Activated CD8-positive, alpha-beta T cell treated with anti-CD3 and anti-CD28 coated beads for 36 hours (primary cell): ENCODE results near the gene FKBP5. TPM values are rescaled to one million over a fixed set of nuclear protein-coding genes. Genes with fewer than 3 reads are reported as not detected.

Source experiments
- ATAC-seq: fragments of 200-7000 bp; cut with Tn5 transposase; one replicate; pipeline ENCODE4 v1.10.0; 2021; ENCODE audit warnings: mild to moderate bottlenecking, moderate library complexity
- CTCF ChIA-PET: fragments of 350-600 bp; sonication (Branson Sonifier 250); formaldehyde crosslinking; loops from one replicate; lab custom pipeline; 2021; ENCODE audit warnings: antibody characterized with exemption; lab: Charles Lee
- POLR2A ChIA-PET: fragments of 350-600 bp; sonication (Branson Sonifier 250); formaldehyde crosslinking; loops from one replicate; lab custom pipeline; 2021; ENCODE audit warnings: antibody characterized with exemption; lab: Charles Lee
- DNase-seq: peaks from one replicate; pipeline ENCODE4 v3.0.0-alpha.2; 2020
- H3K27ac Mint-ChIP-seq: one replicate; pipeline ENCODE4 v1.8.0; 2021; ENCODE audit warnings: mild to moderate bottlenecking, mixed read lengths
- H3K27me3 Mint-ChIP-seq: one replicate; pipeline ENCODE4 v1.8.0; 2021; ENCODE audit warnings: mixed read lengths
- H3K36me3 Mint-ChIP-seq: one replicate; pipeline ENCODE4 v1.8.0; 2021; ENCODE audit warnings: low read depth, mixed read lengths
- H3K4me1 Mint-ChIP-seq: one replicate; pipeline ENCODE4 v1.8.0; 2021; ENCODE audit warnings: low read depth, mixed read lengths
- H3K4me3 Mint-ChIP-seq: one replicate; pipeline ENCODE4 v1.8.0; 2021; ENCODE audit warnings: mild to moderate bottlenecking, moderate library complexity, mixed read lengths
- H3K9me3 Mint-ChIP-seq: one replicate; pipeline ENCODE4 v1.8.0; 2021; ENCODE audit warnings: mixed read lengths
- intact Hi-C: fragments of 100-400 bp; cut with micrococcal nuclease; formaldehyde crosslinking; loops from one replicate; pipeline ENCODE4 v1.10.0; 2022
- microRNA-seq: library from miRNA; unstranded; fragments of <30 nt; microRNA quantifications from one replicate; pipeline ENCODE4 v1.2.0, GENCODE V29; 2022; ENCODE audit warnings: borderline microRNAs expressed, borderline replicate concordance
- total RNA-seq, 2 experiments: library from RNA; stranded (reverse); gene quantifications; one replicate each; pipeline ENCODE4 v1.2.3, GENCODE V29; 2021
- TF ChIP-seq, protein P1 (sequence below): fragments of 200-600 bp; IDR thresholded peaks from one replicate; pipeline ENCODE4 v1.8.0; 2022; ENCODE audit warnings: antibody characterized with exemption, mild to moderate bottlenecking

The FKBP5 gene
- total RNA-seq, 2 experiments from 2014 or later = 90.6 to 93.4 TPM

DNA sequence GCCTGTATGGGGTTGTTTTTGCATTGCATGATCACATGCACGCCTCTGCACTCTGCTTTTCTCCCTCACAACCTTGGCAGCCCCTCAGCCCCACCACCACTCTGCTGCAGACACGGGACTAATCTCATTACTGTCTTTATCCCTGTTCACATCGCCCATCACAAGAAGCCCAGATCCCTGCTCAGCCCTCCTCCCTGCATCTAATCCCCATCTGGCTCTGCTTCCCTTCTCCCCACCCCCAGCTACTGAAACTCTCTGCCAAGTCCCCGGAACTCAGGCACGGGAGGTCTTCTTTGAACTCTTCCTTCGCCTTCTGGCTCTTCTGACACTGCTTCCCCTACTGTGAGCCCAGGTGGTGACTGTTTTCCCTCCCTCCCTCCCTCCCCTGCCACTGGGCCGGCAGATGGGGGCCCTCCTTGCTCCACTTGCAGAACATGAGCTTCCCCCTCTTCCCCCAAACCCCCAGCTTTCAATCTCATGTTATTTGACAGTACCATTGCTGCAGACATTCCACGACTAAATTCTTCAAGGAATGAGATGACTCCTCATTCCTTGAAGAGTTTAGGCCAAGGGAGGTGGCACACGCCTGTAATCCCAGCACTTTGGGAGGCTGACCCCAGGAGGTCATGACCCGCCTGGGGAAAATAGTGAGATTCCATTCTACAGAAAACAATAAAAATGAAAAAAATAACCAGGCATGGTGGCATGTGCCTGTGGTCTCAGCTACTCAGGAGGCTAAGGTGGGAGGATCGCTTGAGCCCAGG lies 154.1 kb downstream of the FKBP5 start:
- Mint-ChIP-seq H3K9me3 (no peaks in the 10 kb centered on the region), H3K27ac (no peak overlapping the region), H3K4me3 (no peak overlapping the region), H3K36me3 (no peaks in the 10 kb centered on the region), H3K27me3 (peaks cover 3% of the 10 kb centered on the region), H3K4me1 (peaks cover 5% of the 10 kb centered on the region)
- ChIA-PET POLR2A (interaction anchor here (0.6 kb wide), 1 partner anchor 69 kb away, joined by 3 read pairs; no protein-coding TSS in a partner anchor), CTCF (interaction anchor here (1.0 to 1.6 kb wide), 3 partner anchors 11 to 18 kb away, joined by 3 to 9 read pairs (median 4); no protein-coding TSS in a partner anchor)
- no peak for ATAC-seq
- TF ChIP-seq, protein P1, sequence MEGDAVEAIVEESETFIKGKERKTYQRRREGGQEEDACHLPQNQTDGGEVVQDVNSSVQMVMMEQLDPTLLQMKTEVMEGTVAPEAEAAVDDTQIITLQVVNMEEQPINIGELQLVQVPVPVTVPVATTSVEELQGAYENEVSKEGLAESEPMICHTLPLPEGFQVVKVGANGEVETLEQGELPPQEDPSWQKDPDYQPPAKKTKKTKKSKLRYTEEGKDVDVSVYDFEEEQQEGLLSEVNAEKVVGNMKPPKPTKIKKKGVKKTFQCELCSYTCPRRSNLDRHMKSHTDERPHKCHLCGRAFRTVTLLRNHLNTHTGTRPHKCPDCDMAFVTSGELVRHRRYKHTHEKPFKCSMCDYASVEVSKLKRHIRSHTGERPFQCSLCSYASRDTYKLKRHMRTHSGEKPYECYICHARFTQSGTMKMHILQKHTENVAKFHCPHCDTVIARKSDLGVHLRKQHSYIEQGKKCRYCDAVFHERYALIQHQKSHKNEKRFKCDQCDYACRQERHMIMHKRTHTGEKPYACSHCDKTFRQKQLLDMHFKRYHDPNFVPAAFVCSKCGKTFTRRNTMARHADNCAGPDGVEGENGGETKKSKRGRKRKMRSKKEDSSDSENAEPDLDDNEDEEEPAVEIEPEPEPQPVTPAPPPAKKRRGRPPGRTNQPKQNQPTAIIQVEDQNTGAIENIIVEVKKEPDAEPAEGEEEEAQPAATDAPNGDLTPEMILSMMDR = no peak
- intact Hi-C loops = no loop called here
- DNase-seq = no peak

DNA sequence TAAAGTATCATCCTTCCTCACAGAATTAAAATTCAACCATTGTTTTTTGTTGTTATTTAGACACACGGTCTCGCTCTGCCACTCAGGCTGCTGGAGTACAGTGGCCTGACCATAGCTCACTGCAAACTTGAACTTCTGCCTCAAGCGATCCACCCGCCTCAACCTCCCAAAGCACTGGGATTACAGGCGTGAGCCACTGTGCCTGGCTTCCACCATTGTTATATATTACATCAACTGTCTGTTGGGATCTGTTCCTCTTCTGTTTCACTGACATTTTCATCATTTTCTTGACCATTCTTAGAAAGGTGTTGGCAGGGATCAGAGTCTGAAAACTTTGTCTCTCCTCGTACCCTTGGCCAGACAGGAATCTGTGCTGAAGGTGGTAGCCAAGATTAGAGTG lies 154.7 kb downstream of the FKBP5 start:
- ChIA-PET POLR2A (no interaction called here), CTCF (interaction anchor here (1.0 to 1.6 kb wide), 3 partner anchors 11 to 203 kb away, joined by 4 to 9 read pairs (median 5); partner anchors contain the start of gene ARMC12)
- Mint-ChIP-seq H3K9me3 (no peaks in the 10 kb centered on the region), H3K36me3 (no peaks in the 10 kb centered on the region), H3K27ac (no peak overlapping the region), H3K4me3 (no peak overlapping the region), H3K4me1 (peaks cover 5% of the 10 kb centered on the region), H3K27me3 (peaks cover 3% of the 10 kb centered on the region)
- no peak for DNase-seq
- intact Hi-C loops = no loop called here
- no peak for ATAC-seq
- TF ChIP-seq, protein P1 = no peak

DNA sequence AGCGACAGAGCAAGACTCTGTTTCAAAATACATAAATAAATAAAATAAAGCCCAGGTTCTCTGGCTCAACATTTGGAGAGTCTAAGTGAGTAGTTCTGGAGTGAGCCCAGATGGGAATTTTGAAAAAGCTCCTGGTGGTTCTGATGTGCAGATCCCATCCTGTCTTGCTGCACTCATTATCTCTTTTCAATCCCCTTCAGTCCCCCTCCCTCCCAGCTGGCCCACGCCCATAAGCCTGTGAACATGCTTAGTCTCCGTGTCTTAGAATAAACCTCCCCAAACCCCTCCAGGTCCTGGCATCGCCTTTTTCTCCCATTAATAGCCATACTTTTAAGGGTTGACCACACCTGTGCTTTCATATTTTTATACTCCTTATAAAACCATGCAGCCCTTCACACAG lies 156.6 kb downstream of the FKBP5 start:
- TF ChIP-seq, protein P1 = no peak
- ATAC-seq (no peak), DNase-seq (no peak)
- Mint-ChIP-seq H3K27ac (no peak overlapping the region), H3K4me3 (no peak overlapping the region), H3K9me3 (no peaks in the 10 kb centered on the region), H3K27me3 (peaks cover 3% of the 10 kb centered on the region), H3K4me1 (peaks cover 5% of the 10 kb centered on the region), H3K36me3 (no peaks in the 10 kb centered on the region)
- intact Hi-C loops = no loop called here
- ChIA-PET CTCF (interaction anchor here (1.0 to 2.7 kb wide), 5 partner anchors 8 to 204 kb away, joined by 4 to 15 read pairs (median 5); no protein-coding TSS in a partner anchor), POLR2A (interaction anchor here (1.0 to 1.2 kb wide), 2 partner anchors 11 to 20 kb away, joined by 3 to 6 read pairs; no protein-coding TSS in a partner anchor)

DNA sequence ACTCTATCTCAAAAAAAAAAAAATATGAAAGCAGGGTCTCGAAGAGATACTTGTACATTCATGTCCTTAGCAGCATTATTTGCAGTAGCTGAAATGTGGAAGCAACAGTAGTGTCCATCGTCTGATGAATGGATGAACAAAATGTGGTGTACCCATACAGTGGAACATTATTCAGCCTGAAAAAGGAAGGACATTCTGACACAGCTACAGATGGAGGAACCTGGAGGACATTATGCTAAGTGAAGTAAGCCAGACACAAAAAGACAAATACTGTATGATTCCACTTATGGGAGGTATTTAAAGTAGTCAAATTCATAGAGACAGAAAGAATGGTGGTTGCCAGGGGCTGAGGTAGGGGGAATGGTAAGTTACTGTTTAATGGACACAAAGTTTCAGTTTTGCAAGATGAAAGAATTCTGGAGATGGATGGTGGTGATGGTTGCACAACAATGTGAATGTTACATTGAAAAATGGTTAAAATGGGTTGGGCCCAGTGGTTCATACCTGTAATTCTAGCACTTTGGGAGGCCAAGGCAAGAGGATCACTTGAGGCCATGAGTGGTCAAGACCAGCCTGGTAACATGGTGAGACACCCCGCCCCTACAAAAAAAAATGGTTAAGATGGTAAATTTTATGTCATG lies 164.2 kb downstream of the FKBP5 start:
- CTCF ChIA-PET = interaction anchor here (0.6 to 6.7 kb wide), 7 partner anchors 8 to 233 kb away, joined by 3 to 91 read pairs (median 8); partner anchors contain the start of gene ARMC12

More for the DNA sequence above, 164.2 kb downstream of the FKBP5 start:
- ATAC-seq (no peak), DNase-seq (no peak)
- intact Hi-C loops = no loop called here
- H3K9me3 Mint-ChIP-seq = no peaks in the 10 kb centered on the region
- H3K36me3 Mint-ChIP-seq = no peaks in the 10 kb centered on the region
- TF ChIP-seq, protein P1 = no peak
- no peak overlapping the region for H3K4me3 Mint-ChIP-seq
- POLR2A ChIA-PET = no interaction called here
- peak overlapping the region; percentile 7 for H3K27ac Mint-ChIP-seq
- peaks cover 9% of the 10 kb centered on the region for H3K4me1 Mint-ChIP-seq
- no peaks in the 10 kb centered on the region for H3K27me3 Mint-ChIP-seq

Small RNAs within 50 kb of the gene (microRNA-seq; reads per million reads assigned to microRNA genes)
- 6.1 reads per million, percentile 24 among the genes with 10 or more reads in this experiment for gene MIR5690

Other genes with a start within 250 kb of the FKBP5 start
- gene FANCE, start 236.6 kb downstream of the FKBP5 start, total RNA-seq = 10 to 100 TPM; 18.8 to 19.4 TPM
- 1,000 to 10,000 TPM; 2,322 to 2,393 TPM for gene RPL10A, start 220.5 kb downstream of the FKBP5 start, total RNA-seq
- gene TEAD3, start 191.8 kb downstream of the FKBP5 start, total RNA-seq = under 1 TPM; 0.68 to 0.81 TPM
- not detected for gene TULP1, start 176.0 kb downstream of the FKBP5 start, total RNA-seq
- 1 to 10 TPM; 1.0 to 1.1 TPM for gene ARMC12, start 48.1 kb upstream of the FKBP5 start, total RNA-seq
- gene CLPSL2, start 87.7 kb upstream of the FKBP5 start, total RNA-seq = not detected
- gene CLPSL1, start 92.1 kb upstream of the FKBP5 start, total RNA-seq = not detected
- gene CLPS, start 108.4 kb upstream of the FKBP5 start, total RNA-seq = not detected
- gene LHFPL5, start 116.4 kb upstream of the FKBP5 start, total RNA-seq = not detected
- 100 to 1,000 TPM; 117 to 133 TPM for gene SRPK1, start 232.2 kb upstream of the FKBP5 start, total RNA-seq